Caco-2 (cell line): ENCODE measurements around the gene ALDH1A1. TPM values are rescaled to one million over a fixed set of nuclear protein-coding genes. Genes with fewer than 3 reads are reported as not detected.

Experiments
- BruUV-seq: library from RNA; stranded (reverse); fragments of 400-500 nt; replicated peaks from 2 replicates; lab custom pipeline; 2021; lab: Mats Ljungman, UMichigan
- CTCF ChIA-PET: fragments of 300-600 bp; sonication (Branson Sonifier 250); formaldehyde crosslinking; loops from one replicate; lab custom pipeline; 2022; ENCODE audit warnings: antibody characterized with exemption; lab: Charles Lee
- POLR2A ChIA-PET: fragments of 300-600 bp; sonication (Branson Sonifier 250); formaldehyde crosslinking; loops from one replicate; lab custom pipeline; 2022; ENCODE audit warnings: antibody characterized with exemption; lab: Charles Lee
- DNase-seq, 2 experiments: peaks; one replicate each; pipeline versions ENCODE4 v3.0.0 to v3.0.0-alpha.2; 2020 to 2022
- H3K27me3 ChIP-seq: replicated peaks from 2 replicates; pipeline ENCODE4 v1.6.0; 2011; ENCODE audit warnings: low read length; ENCODE audit not compliant: control insufficient read depth, insufficient read depth
- H3K36me3 ChIP-seq: 2 replicates; pipeline ENCODE4 v1.5.1; 2011; ENCODE audit warnings: low read length; ENCODE audit not compliant: control insufficient read depth, insufficient read depth
- H3K4me1 ChIP-seq: fragments of 250-450 bp; sonication (Bioruptor Pico); 2 replicates; pipeline ENCODE4 v1.5.1; 2020; ENCODE audit warnings: mild to moderate bottlenecking
- H3K4me3 ChIP-seq: 2 replicates; pipeline ENCODE4 v1.5.1; 2011; ENCODE audit warnings: low read depth, mild to moderate bottlenecking, control low read depth, low read length
- H3K9me3 ChIP-seq: fragments of 250-450 bp; sonication (Bioruptor Pico); 2 replicates; pipeline ENCODE4 v1.5.1; 2020; ENCODE audit warnings: mild to moderate bottlenecking, moderate library complexity
- H3K27ac Mint-ChIP-seq: one replicate; pipeline ENCODE4 v1.8.0; 2022; ENCODE audit warnings: mixed read lengths; ENCODE audit not compliant: unreplicated experiment
- H3K27me3 Mint-ChIP-seq: one replicate; pipeline ENCODE4 v1.8.0; 2022; ENCODE audit warnings: mixed read lengths; ENCODE audit not compliant: insufficient read depth, unreplicated experiment
- H3K36me3 Mint-ChIP-seq: one replicate; pipeline ENCODE4 v1.8.0; 2022; ENCODE audit warnings: mild to moderate bottlenecking, mixed read lengths; ENCODE audit not compliant: insufficient read depth, unreplicated experiment
- H3K4me1 Mint-ChIP-seq: one replicate; pipeline ENCODE4 v1.8.0; 2022; ENCODE audit warnings: low read depth, mixed read lengths; ENCODE audit not compliant: unreplicated experiment
- H3K4me3 Mint-ChIP-seq: one replicate; pipeline ENCODE4 v1.8.0; 2022; ENCODE audit warnings: mild to moderate bottlenecking, moderate library complexity, mixed read lengths; ENCODE audit not compliant: unreplicated experiment
- H3K9me3 Mint-ChIP-seq: one replicate; pipeline ENCODE4 v1.8.0; 2022; ENCODE audit warnings: mixed read lengths; ENCODE audit not compliant: unreplicated experiment
- intact Hi-C: fragments of 100-400 bp; cut with micrococcal nuclease; formaldehyde crosslinking; loops from one replicate; pipeline ENCODE4 v1.10.0; 2022; ENCODE audit not compliant: unreplicated experiment
- total RNA-seq: library from RNA; stranded (reverse); gene quantifications from 2 replicates; pipeline ENCODE4 v1.2.3, GENCODE V29; 2022
- TF ChIP-seq, protein P1 (sequence below), 2 experiments: fragments of 200-600 bp in 1 of 2; IDR thresholded peaks; 1 replicate in 1 of 2; 2 replicates in 1 of 2; pipeline versions ENCODE4 v1.5.1 to v1.8.0; 2011 to 2022; ENCODE audit warnings: antibody characterized with exemption in 1 of 2, control low read depth in 1 of 2, inconsistent platforms in 1 of 2, low read depth in 1 of 2, low read length in 1 of 2, mild to moderate bottlenecking in 1 of 2, moderate library complexity in 1 of 2; ENCODE audit not compliant: insufficient read depth in 1 of 2, severe bottlenecking in 1 of 2, unreplicated experiment in 1 of 2

The ALDH1A1 gene
- total RNA-seq, 1 experiment from 2014 or later: 119 TPM

DNA sequence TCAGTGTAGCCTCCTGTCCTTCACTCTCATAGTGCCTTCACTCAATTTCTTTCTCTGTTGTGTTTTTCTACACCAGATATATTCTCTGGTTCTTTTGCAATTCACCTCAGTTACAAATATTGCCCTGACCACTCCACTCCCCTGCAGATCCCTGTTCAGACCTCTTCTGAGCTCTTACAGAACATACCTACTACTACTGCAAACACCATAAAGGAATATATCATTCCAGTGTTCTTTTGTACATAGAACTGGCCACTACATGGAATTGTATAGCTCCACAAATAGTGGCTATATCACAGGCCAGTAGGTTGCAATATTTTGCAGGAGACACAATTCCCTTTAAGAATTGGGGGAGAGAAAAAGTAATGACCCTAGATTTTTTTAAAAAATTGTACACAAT, 21.0 kb downstream of the ALDH1A1 start:
- Histone ChIP-seq H3K4me3 (no peak overlapping the region), H3K27me3 (no peaks in the 10 kb centered on the region), H3K9me3 (no peaks in the 10 kb centered on the region), H3K36me3 (no peaks in the 10 kb centered on the region), H3K4me1 (peaks cover 9% of the 10 kb centered on the region; the same call in 1 of the 2 replicates)
- Mint-ChIP-seq H3K27ac (no peak overlapping the region), H3K9me3 (no peaks in the 10 kb centered on the region), H3K4me1 (peaks cover 7% of the 10 kb centered on the region), H3K27me3 (no peaks in the 10 kb centered on the region), H3K36me3 (peaks cover 6% of the 10 kb centered on the region), H3K4me3 (no peak overlapping the region)
- TF ChIP-seq, protein P1, sequence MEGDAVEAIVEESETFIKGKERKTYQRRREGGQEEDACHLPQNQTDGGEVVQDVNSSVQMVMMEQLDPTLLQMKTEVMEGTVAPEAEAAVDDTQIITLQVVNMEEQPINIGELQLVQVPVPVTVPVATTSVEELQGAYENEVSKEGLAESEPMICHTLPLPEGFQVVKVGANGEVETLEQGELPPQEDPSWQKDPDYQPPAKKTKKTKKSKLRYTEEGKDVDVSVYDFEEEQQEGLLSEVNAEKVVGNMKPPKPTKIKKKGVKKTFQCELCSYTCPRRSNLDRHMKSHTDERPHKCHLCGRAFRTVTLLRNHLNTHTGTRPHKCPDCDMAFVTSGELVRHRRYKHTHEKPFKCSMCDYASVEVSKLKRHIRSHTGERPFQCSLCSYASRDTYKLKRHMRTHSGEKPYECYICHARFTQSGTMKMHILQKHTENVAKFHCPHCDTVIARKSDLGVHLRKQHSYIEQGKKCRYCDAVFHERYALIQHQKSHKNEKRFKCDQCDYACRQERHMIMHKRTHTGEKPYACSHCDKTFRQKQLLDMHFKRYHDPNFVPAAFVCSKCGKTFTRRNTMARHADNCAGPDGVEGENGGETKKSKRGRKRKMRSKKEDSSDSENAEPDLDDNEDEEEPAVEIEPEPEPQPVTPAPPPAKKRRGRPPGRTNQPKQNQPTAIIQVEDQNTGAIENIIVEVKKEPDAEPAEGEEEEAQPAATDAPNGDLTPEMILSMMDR (IDR thresholded peaks at IDR 0.05; ENCODE audit: insufficient read depth in 1 of 2, low read depth in 1 of 2, low read length in 1 of 2, severe bottlenecking in 1 of 2, unreplicated experiment in 1 of 2): no peak
- BruUV-seq: no TSS peak
- CTCF ChIA-PET: interaction anchor here (0.6 kb wide), 1 partner anchor 42 kb away, joined by 3 read pairs; no protein-coding TSS in a partner anchor
- DNase-seq: no peak
- POLR2A ChIA-PET: no interaction called here
- intact Hi-C loops: no loop called here

DNA sequence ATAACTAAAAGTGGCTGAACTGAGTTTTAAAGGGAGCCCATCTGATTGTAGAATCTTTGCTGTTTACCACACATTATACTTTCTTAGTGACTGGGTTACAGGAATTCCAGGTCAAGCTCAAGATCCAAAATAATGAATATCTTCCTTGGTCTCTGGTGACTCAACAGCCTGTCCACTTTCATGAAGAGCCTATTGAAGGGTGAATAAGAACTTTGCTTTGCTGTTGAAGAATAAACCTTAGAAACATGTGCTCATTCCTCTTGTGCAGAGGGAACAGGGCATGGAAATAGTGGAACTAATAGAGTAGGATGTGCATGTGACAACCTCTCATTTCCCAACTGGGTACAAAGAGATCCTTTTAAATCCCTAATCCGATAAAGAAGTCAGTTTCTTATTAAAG, 21.4 kb downstream of the ALDH1A1 start:
- TF ChIP-seq, protein P1 (IDR thresholded peaks at IDR 0.05; ENCODE audit: insufficient read depth in 1 of 2, low read depth in 1 of 2, low read length in 1 of 2, severe bottlenecking in 1 of 2, unreplicated experiment in 1 of 2): no peak
- Histone ChIP-seq H3K4me3 (no peak overlapping the region), H3K9me3 (no peaks in the 10 kb centered on the region), H3K36me3 (no peaks in the 10 kb centered on the region), H3K4me1 (peaks cover 9% of the 10 kb centered on the region; the same call in 1 of the 2 replicates), H3K27me3 (no peaks in the 10 kb centered on the region)
- no peak for DNase-seq
- CTCF ChIA-PET: interaction anchor here (0.6 kb wide), 1 partner anchor 42 kb away, joined by 3 read pairs; no protein-coding TSS in a partner anchor
- Mint-ChIP-seq H3K27me3 (no peaks in the 10 kb centered on the region), H3K27ac (no peak overlapping the region), H3K4me3 (no peak overlapping the region), H3K4me1 (peaks cover 7% of the 10 kb centered on the region), H3K9me3 (no peaks in the 10 kb centered on the region), H3K36me3 (peaks cover 6% of the 10 kb centered on the region)
- intact Hi-C loops: no loop called here
- BruUV-seq: no TSS peak
- POLR2A ChIA-PET: no interaction called here

DNA sequence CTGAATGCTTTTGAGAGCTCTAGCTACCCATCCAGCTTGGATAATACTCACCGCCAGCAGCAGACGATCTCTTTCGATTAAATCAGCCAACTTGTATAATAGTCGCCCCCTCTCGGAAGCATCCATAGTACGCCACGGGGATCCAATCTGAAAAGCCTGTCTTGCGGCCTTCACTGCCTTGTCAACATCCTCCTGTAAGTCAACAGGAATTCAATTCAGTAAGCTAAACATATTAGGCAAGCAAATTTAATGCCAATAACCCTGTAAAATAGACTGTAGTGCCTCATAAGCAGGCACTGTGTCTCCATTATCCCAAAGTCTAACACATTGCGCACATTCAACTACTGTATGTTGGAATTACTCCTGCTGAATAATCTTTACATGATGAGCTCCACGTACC, 22.0 kb downstream of the ALDH1A1 start:
- Mint-ChIP-seq H3K36me3 (peaks cover 6% of the 10 kb centered on the region), H3K9me3 (no peaks in the 10 kb centered on the region), H3K4me3 (no peak overlapping the region), H3K27me3 (no peaks in the 10 kb centered on the region), H3K4me1 (peaks cover 7% of the 10 kb centered on the region), H3K27ac (no peak overlapping the region)
- Histone ChIP-seq H3K4me1 (peaks cover 9% of the 10 kb centered on the region; the same call in 1 of the 2 replicates), H3K27me3 (no peaks in the 10 kb centered on the region), H3K36me3 (no peaks in the 10 kb centered on the region), H3K9me3 (no peaks in the 10 kb centered on the region), H3K4me3 (no peak overlapping the region)
- CTCF ChIA-PET: no interaction called here
- TF ChIP-seq, protein P1 (IDR thresholded peaks at IDR 0.05; ENCODE audit: insufficient read depth in 1 of 2, low read depth in 1 of 2, low read length in 1 of 2, severe bottlenecking in 1 of 2, unreplicated experiment in 1 of 2): no peak
- intact Hi-C loops: no loop called here
- no peak for DNase-seq
- POLR2A ChIA-PET: no interaction called here
- BruUV-seq: no TSS peak
